ENCODE data around the gene SINHCAF.

Gene SINHCAF

GRCh38 chr12:31298922-31299321 lies 27.0 kb downstream of the SINHCAF start:
- H3K4me3 ChIP-seq (ENCODE audit: low read depth, low read length), result no peak overlapping the region; the same call in 1 of the 2 replicates
- no peak for DNase-seq (ENCODE audit: low read depth)
- TF ChIP-seq CTCF (IDR thresholded peaks at IDR 0.05; ENCODE audit: low read depth, low read length, missing control alignments), result no peak

- DNase-seq (ENCODE audit: low read depth), result no peak
- TF ChIP-seq CTCF (IDR thresholded peaks at IDR 0.05; ENCODE audit: low read depth, low read length, missing control alignments), result no peak
- H3K4me3 ChIP-seq (ENCODE audit: low read depth, low read length), result peak overlapping the region; percentile 30; the same call in 1 of the 2 replicates
These were observed 27.4 kb downstream of the SINHCAF start for GRCh38 chr12:31298515-31298910.

- peak overlapping the region; percentile 30; the same call in 1 of the 2 replicates for H3K4me3 ChIP-seq (ENCODE audit: low read depth, low read length)
- no peak for DNase-seq (ENCODE audit: low read depth)
- TF ChIP-seq CTCF (IDR thresholded peaks at IDR 0.05; ENCODE audit: low read depth, low read length, missing control alignments), result no peak
These were observed 28.1 kb downstream of the SINHCAF start for GRCh38 chr12:31297572-31298514.

- no peak overlapping the region for H3K4me3 ChIP-seq (ENCODE audit: low read depth, low read length)
- no peak for DNase-seq (ENCODE audit: low read depth)
- no peak for TF ChIP-seq CTCF (IDR thresholded peaks at IDR 0.05; ENCODE audit: low read depth, low read length, missing control alignments)
These were observed 36.5 kb downstream of the SINHCAF start for GRCh38 chr12:31289441-31289840.

- H3K4me3 ChIP-seq (ENCODE audit: low read depth, low read length), result no peak overlapping the region
- no peak for DNase-seq (ENCODE audit: low read depth)
- no peak for TF ChIP-seq CTCF (IDR thresholded peaks at IDR 0.05; ENCODE audit: low read depth, low read length, missing control alignments)
These were observed 37.6 kb downstream of the SINHCAF start for GRCh38 chr12:31288381-31288780.

GRCh38 chr12:31280183-31280582 lies 45.8 kb downstream of the SINHCAF start:
- no peak for DNase-seq (ENCODE audit: low read depth)

More at GRCh38 chr12:31280183-31280582, 45.8 kb downstream of the SINHCAF start:
- no peak overlapping the region for H3K4me3 ChIP-seq (ENCODE audit: low read depth, low read length)
- no peak for TF ChIP-seq CTCF (IDR thresholded peaks at IDR 0.05; ENCODE audit: low read depth, low read length, missing control alignments)
